GM18526 (cell line): ENCODE results near the gene LIPE.

ENCODE experiments used
- POLR2A ChIP-seq: IDR thresholded peaks from 3 replicates; pipeline ENCODE4 v1.6.1; 2011; ENCODE audit not compliant: insufficient read length; ENCODE audit errors: extremely low read depth

Gene LIPE

DNA sequence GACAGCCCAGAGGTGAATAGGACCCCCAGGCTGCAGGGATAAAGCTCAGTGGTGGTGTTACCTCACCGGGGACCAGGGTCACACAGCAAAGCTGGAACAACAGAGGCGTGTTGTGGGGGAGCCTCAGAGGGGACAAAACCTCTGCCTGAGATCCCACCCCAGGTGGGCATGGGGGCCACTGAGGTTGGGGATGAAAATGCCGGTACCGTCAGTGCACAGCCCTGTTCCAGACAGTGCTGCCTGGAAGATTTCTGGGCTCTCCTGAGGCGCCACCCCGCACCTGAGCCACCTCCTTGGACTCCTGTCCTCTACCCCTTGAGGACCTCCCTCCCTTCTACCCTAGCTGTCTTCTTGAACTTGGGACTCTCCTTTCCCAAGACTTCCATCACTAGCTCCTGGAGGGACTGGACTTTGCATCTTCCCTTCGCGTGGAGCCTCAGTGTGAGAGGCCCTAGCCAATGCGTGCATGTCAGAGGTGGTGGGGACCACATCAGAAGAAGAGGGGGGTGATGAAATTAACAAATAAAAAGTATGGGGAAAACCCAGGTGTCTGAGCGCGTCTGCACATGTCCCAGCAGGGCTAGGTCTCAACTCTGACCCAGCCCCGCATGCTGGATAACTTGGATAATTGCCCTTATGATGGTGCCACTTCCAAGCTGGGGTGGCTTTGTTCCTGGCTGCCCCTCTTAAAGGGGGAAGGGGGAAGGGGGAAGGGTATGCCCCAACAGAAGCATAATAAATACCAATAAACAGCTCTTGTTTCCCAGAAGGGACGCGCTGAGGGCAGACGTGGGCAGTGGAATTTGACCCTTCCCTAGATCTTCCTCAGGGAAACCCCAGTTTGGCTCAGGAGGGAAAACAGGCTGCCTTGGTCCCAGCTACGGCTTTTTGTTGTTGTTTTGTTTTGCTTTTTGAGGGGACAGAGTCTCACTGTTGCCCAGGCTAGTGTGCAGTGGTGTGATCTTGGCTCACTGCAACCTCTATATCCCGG, 48.7 kb downstream of the LIPE start:
- TF ChIP-seq POLR2A, result no peak

GRCh38 chr19:42376177-42376555, 51.0 kb downstream of the LIPE start:
- no peak for TF ChIP-seq POLR2A

GRCh38 chr19:42375415-42376176, 51.6 kb downstream of the LIPE start:
- no peak for TF ChIP-seq POLR2A

DNA sequence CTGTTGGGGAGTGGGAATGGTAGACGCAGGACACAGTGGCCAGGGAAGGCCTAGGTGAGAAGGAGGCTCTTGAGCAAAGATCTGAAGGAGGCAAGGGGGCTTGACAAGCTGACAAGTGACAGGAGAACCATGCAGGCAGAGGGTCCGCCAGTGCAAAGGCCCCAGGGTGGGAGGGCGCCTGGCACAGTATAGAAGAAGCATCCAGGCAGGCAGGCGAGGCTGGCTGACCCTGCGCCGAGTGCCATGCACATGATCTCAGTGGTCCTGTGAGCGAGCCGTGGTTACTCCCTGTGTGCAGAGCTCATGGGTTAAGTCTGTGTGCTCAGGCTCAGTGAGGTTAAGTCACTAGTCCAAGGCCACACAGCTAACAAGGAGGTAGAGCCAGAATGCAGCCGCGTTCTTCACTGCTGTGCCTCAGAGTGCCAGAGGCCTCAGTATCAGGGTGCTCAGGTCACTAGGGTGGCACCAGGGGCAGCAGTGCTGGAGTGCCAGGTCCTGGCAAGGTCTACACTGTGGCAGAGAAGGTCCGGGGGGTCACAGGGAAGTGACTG, 52.3 kb downstream of the LIPE start:
- TF ChIP-seq POLR2A, result no peak

DNA sequence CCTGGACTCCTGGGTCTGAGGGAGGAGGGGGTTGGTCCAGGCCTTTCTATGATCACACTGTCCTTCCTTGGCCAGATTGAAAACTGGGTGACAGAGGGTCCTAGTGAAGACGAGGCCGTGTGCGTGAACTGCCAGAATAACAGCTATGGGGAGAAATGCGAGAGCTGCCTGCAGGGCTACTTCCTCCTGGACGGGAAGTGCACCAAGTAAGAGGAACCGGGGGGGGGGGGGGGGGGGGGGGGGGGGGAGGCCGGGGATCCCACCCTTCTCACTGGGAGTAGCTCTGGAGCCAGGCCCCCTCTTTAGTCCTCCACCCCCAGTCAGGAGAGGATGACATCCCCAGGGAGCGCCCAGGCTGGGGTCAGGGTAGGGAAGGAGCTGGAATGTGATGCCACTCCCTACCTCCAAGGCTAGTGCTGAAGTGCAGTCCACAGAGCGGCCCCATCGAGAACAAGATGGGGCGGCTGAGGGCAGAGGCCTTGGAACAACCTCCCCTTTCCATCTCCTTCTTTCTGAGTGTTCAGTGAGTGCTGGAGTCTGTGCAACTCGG, 56.5 kb downstream of the LIPE start:
- TF ChIP-seq POLR2A, result no peak

GRCh38 chr19:42370068-42370520, 57.1 kb downstream of the LIPE start:
- TF ChIP-seq POLR2A, result no peak

GRCh38 chr19:42369433-42370067, 57.6 kb downstream of the LIPE start:
- no peak for TF ChIP-seq POLR2A

DNA sequence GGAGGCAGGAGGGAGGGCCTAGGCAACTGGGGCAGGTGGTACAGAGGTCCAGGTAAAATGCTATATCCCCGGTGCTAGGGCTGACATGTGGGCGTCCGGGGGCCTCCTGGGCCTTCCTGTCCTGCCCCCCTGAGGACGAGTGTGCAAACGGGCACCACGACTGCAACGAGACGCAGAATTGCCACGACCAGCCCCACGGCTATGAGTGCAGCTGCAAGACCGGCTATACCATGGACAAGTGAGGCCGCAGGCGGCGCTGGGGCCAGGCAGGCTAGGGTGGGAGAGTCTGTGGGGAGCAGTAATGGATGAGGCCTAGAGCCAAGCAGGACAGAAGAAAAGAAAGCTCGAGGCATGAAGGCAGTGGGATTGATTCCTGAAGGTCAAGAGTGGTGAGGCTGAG, 58.4 kb downstream of the LIPE start:
- no peak for TF ChIP-seq POLR2A

DNA sequence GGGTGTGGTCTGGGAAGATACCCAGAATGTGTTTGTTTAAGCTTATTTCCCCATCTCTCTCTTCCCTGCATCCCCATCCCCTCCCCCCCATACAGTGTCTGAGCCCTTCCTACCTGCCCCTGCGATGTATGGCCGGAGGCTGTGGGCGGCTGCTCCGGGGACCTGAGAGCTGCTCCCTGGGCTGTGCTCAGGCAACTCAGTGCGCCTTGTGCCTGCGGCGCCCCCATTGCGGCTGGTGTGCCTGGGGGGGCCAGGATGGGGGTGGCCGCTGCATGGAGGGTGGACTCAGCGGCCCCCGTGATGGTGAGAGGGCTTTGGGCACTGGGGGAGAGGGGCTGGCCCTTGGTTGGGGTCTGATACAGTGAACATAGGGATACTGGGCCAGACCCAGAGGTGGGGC, 58.8 kb downstream of the LIPE start:
- no peak for TF ChIP-seq POLR2A

GRCh38 chr19:42367929-42368328, 59.3 kb downstream of the LIPE start:
- TF ChIP-seq POLR2A, result no peak

- no peak for TF ChIP-seq POLR2A
Observed at GRCh38 chr19:42366673-42367072, 60.5 kb downstream of the LIPE start.

DNA sequence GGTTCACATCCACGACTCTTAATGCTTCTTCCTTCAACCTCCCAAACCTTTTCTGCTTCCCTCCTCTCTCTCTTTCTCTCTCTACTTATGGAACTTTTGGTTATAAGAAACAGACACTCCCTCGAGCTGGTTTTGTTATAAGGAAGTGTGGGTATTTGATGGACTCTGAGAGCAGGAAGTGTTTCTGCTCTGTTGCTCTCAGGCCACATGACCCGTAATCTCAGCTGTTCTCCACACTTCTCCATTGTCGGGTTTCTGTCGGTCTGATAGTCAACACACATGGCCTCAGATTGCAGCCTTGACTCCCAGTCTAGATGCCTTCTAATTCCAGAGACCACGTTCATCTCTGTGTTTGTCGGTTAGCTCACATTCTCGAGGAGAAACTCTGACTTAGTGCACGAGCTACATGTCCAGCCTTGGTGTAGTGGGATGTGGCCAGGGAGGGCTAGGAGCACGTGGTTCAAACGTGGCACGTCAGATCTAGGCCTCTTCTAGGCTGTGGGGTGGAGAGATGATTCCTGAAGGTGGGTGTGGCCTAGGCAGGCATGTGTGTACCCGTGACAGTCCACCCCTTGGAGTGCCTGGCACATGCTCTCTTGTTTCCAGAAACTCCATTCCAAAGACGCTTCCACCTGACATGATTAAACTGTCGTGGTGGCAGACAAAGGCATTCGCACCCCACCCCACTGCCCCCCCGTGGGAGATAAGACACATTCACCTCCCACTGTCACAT, 63.4 kb downstream of the LIPE start:
- TF ChIP-seq POLR2A, result no peak

GRCh38 chr19:42362891-42363440, 64.2 kb downstream of the LIPE start:
- no peak for TF ChIP-seq POLR2A

DNA sequence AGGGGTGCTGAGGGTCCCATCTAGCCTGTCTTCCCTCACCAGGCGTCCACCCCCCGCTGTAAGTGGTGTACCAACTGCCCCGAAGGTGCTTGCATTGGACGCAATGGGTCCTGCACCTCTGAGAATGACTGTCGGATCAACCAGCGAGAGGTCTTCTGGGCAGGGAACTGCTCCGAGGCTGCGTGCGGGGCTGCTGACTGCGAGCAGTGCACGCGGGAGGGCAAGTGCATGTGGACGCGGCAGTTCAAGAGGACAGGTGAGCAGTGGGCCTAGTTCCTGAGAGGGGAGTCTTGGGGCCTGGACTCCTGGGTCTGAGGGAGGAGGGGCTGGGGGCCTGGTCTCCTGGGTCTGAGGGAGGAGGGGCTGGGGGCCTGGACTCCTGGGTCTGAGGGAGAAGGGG, 64.8 kb downstream of the LIPE start:
- TF ChIP-seq POLR2A, result no peak
